Smooth muscle cell (in vitro differentiated cells): ENCODE results near the gene EPHA3. TPM values are rescaled to one million over a fixed set of nuclear protein-coding genes. Genes with fewer than 3 reads are reported as not detected.

Experiments used
- DNase-seq: peaks from one replicate; lab custom pipeline; 2025; ENCODE audit not compliant: unreplicated experiment; lab: John Stamatoyannopoulos, UW
- H2AFZ ChIP-seq: fragments of 200-600 bp; sonication (generic); 2 replicates; pipeline ENCODE4 v1.6.0; 2016; ENCODE audit warnings: antibody characterized with exemption, low read depth, mild to moderate bottlenecking
- H3F3A ChIP-seq: fragments of 200-600 bp; sonication (generic); 2 replicates; pipeline ENCODE4 v1.6.0; 2017; ENCODE audit warnings: antibody characterized with exemption, low read depth
- H3K27ac ChIP-seq: fragments of 200-600 bp; sonication (generic); 2 replicates; pipeline ENCODE4 v1.5.1; 2016; ENCODE audit warnings: low read depth, mild to moderate bottlenecking
- H3K27me3 ChIP-seq: fragments of 200-600 bp; sonication (generic); 2 replicates; pipeline ENCODE4 v1.6.1; 2016; ENCODE audit warnings: low read depth, mild to moderate bottlenecking
- H3K36me3 ChIP-seq: fragments of 200-600 bp; sonication (generic); 2 replicates; pipeline ENCODE4 v1.5.1; 2016; ENCODE audit warnings: low read depth
- H3K4me1 ChIP-seq: fragments of 200-600 bp; sonication (generic); 2 replicates; pipeline ENCODE4 v1.5.1; 2016; ENCODE audit warnings: low read depth
- H3K4me2 ChIP-seq: fragments of 200-600 bp; sonication (generic); 2 replicates; pipeline ENCODE4 v1.6.0; 2016; ENCODE audit warnings: mild to moderate bottlenecking
- H3K4me3 ChIP-seq: fragments of 200-600 bp; sonication (generic); 2 replicates; pipeline ENCODE4 v1.5.1; 2016; ENCODE audit warnings: mild to moderate bottlenecking
- H3K79me2 ChIP-seq: fragments of 200-600 bp; sonication (generic); 2 replicates; pipeline ENCODE4 v1.6.0; 2016; ENCODE audit warnings: low read depth, mild to moderate bottlenecking
- H3K9ac ChIP-seq: fragments of 200-600 bp; sonication (generic); 2 replicates; pipeline ENCODE4 v1.6.0; 2016; ENCODE audit warnings: low read depth
- H3K9me3 ChIP-seq: fragments of 200-600 bp; sonication (generic); replicated peaks from 2 replicates; pipeline ENCODE4 v1.5.1; 2016; ENCODE audit warnings: low read depth
- H4K20me1 ChIP-seq: fragments of 200-600 bp; sonication (generic); 2 replicates; pipeline ENCODE4 v1.6.0; 2016; ENCODE audit warnings: low read depth
- CTCF ChIP-seq: fragments of 200-600 bp; sonication (generic); IDR thresholded peaks from 2 replicates; pipeline ENCODE4 v1.5.1; 2017; ENCODE audit warnings: borderline replicate concordance, mild to moderate bottlenecking, antibody characterized with exemption; ENCODE audit not compliant: insufficient read depth, poor library complexity, severe bottlenecking
- WGBS: methylation state at CpG from one replicate; pipeline ENCODE4 v1.1.7; 2016; ENCODE audit warnings: low lambda C conversion rate; 5-methylcytosine and 5-hydroxymethylcytosine counted together
- polyA plus RNA-seq: library from polyadenylated mRNA; unstranded; fragments of >200 nt; fragmentation: Nextera tagmentation; extraction: Ambion mirVana; gene quantifications from 2 replicates; pipeline ENCODE4 v1.2.1, GENCODE V29; 2016
- total RNA-seq: library from RNA; depleted of rRNA; stranded (reverse); fragments of >200 nt; gene quantifications from 2 replicates; pipeline ENCODE4 v1.2.3, GENCODE V29; 2014

EPHA3 gene
- total and polyA plus RNA-seq, 2 experiments from 2014 or later, result 0.62 to 1.7 TPM

GRCh38 chr3:89300981-89301380 lies 193.6 kb downstream of the EPHA3 start:
- no peak overlapping the region for H3K27ac ChIP-seq
- no peaks in the 10 kb centered on the region for H3K27me3 ChIP-seq
- no peak overlapping the region for H2AFZ ChIP-seq
- TF ChIP-seq CTCF, result no peak
- H3F3A ChIP-seq, result no peaks in the 10 kb centered on the region
- H4K20me1 ChIP-seq, result no peaks in the 10 kb centered on the region
- H3K4me1 ChIP-seq, result no peaks in the 10 kb centered on the region
- H3K9ac ChIP-seq, result no peak overlapping the region
- DNase-seq, result no peak
- no peak overlapping the region for H3K4me2 ChIP-seq
- H3K36me3 ChIP-seq, result no peaks in the 10 kb centered on the region
- no peaks in the 10 kb centered on the region for H3K79me2 ChIP-seq
- no peaks in the 10 kb centered on the region for H3K9me3 ChIP-seq
- 41% methylated on average over 2 of the region's 2 CpGs for WGBS
- no peak overlapping the region for H3K4me3 ChIP-seq

- DNase-seq, result no peak
- Histone ChIP-seq H3F3A (no peaks in the 10 kb centered on the region), H3K79me2 (no peaks in the 10 kb centered on the region), H3K36me3 (no peaks in the 10 kb centered on the region), H3K4me1 (no peaks in the 10 kb centered on the region), H4K20me1 (no peaks in the 10 kb centered on the region), H3K9me3 (no peaks in the 10 kb centered on the region), H3K27ac (no peak overlapping the region), H3K4me2 (no peak overlapping the region), H3K4me3 (no peak overlapping the region), H3K27me3 (no peaks in the 10 kb centered on the region), H2AFZ (no peak overlapping the region), H3K9ac (no peak overlapping the region)
- TF ChIP-seq CTCF, result no peak
Observed at GRCh38 chr3:89303701-89304100, 196.3 kb downstream of the EPHA3 start.

GRCh38 chr3:89306540-89306939 lies 199.1 kb downstream of the EPHA3 start:
- Histone ChIP-seq H2AFZ (no peak overlapping the region), H3K4me3 (no peak overlapping the region), H3K4me2 (no peak overlapping the region), H3F3A (no peaks in the 10 kb centered on the region), H3K4me1 (no peaks in the 10 kb centered on the region), H3K27me3 (no peaks in the 10 kb centered on the region), H3K27ac (no peak overlapping the region), H4K20me1 (no peaks in the 10 kb centered on the region), H3K79me2 (no peaks in the 10 kb centered on the region), H3K9me3 (no peaks in the 10 kb centered on the region), H3K36me3 (no peaks in the 10 kb centered on the region), H3K9ac (no peak overlapping the region)
- WGBS, result 84% methylated on average over 2 of the region's 2 CpGs
- TF ChIP-seq CTCF, result no peak
- no peak for DNase-seq

- Histone ChIP-seq H3K9me3 (no peaks in the 10 kb centered on the region), H4K20me1 (no peaks in the 10 kb centered on the region), H3K4me1 (no peaks in the 10 kb centered on the region), H3K27ac (no peak overlapping the region), H3K4me2 (no peak overlapping the region), H2AFZ (no peak overlapping the region), H3K36me3 (no peaks in the 10 kb centered on the region), H3K9ac (no peak overlapping the region), H3F3A (no peaks in the 10 kb centered on the region), H3K4me3 (no peak overlapping the region), H3K79me2 (no peaks in the 10 kb centered on the region), H3K27me3 (no peaks in the 10 kb centered on the region)
- TF ChIP-seq CTCF, result no peak
- WGBS, result 76% methylated on average over 2 of the region's 2 CpGs
- DNase-seq, result no peak
Observed at GRCh38 chr3:89311581-89311980, 204.2 kb downstream of the EPHA3 start.
